AML-193 (cell line): ENCODE data around the gene GRIK1.

Source experiments
- DNase-seq, 2 experiments: peaks; one replicate each; lab custom pipeline; 2025; lab: John Stamatoyannopoulos, UW

GRIK1 gene

GRCh38 chr21:29718081-29718815, 221.5 kb downstream of the GRIK1 start:
- DNase-seq, result no peak

DNA sequence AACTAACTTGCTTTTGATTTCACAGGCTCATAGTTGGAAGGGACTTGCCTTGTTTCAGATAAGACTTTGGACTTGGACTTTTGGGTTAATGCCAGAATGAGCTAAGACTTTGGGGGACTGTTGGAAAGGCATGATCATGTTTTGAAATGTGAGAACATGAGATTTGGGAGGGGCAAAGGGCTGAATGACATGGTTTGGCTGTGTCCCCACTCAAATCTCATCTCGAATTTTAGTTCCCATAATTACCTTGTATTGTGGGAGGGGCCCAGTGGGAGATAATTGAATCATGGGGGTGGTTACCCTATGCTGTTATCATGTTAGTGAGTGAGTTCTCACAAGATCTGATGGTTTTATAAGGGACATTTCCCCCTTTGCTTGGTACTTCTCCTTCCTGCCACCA, 222.1 kb downstream of the GRIK1 start:
- no peak for DNase-seq

DNA sequence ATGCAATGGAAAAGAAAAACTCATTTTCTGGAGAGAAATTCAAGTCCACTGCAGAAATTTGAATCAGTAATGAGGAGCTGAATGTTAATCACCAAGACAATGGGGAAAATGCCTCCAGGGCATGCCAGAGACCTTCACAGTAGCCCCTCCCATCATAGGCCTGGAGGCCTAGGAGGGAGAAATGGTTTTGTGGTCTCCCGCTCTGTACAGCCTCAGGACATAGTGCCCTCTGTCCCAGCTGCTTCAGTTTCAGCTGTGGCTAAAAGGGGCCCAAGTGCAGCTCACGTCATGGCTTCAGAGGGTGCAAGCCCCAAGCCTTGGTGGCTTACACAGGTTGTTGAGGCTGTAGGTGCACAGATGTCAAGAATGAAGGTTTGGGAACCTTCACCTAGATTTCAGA, 223.0 kb downstream of the GRIK1 start:
- DNase-seq, result no peak

DNA sequence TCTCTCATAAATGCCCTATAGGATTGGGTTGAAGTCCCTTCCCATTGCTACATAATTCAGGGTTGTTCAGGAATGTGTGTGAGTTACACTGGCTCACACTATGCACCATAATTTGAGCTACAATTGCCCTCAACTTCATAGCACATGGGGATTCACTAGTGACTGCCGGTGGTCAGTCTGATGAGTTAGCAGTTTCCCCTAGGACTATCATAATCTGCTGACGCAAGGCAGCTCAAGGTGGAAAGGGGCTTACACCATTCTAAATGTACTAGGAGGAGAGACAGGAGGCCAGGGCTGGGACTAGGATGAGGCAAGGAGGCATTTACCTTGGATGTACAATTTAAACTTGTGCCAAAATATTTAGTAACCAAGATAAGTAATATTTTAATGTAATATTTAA, 224.7 kb downstream of the GRIK1 start:
- no peak for DNase-seq

DNA sequence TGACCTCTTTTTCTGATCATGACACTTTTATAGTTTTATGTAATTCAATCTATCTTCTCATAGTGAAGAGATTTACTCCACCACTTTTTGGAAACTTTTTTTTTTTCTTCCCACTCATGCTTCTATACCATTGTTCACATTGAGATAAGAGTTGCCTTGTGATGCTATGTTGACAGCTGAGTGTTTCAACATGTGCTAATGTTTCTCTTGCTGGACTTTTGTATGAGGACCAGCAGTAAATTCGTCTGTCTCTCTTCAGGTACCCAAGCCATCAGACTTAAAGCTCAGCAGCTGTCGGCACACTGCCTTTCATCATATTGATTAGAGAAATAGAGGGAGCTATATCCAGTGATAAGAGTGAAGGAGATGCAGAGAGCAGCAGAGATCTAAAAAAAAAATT, 227.0 kb downstream of the GRIK1 start:
- no peak for DNase-seq

DNA sequence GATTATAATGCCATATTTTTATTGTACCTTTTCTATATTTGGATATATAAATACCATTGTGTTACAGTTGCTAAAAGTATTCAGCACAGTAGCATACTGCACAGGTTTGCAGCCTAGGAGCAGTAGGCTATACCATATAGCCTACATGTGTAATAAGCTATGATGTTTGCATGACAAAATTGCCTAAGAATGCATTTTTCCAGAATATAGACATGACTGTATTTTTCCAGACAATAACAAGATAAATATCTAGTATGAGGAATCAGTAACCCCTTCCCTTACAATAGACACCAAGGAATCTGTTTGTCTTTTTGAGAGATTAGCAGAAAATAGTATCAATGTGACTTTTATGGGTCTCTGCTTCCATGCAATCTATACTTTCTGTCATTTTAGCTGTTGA, 228.6 kb downstream of the GRIK1 start:
- no peak for DNase-seq

GRCh38 chr21:29710498-29710897, 229.3 kb downstream of the GRIK1 start:
- no peak for DNase-seq

DNA sequence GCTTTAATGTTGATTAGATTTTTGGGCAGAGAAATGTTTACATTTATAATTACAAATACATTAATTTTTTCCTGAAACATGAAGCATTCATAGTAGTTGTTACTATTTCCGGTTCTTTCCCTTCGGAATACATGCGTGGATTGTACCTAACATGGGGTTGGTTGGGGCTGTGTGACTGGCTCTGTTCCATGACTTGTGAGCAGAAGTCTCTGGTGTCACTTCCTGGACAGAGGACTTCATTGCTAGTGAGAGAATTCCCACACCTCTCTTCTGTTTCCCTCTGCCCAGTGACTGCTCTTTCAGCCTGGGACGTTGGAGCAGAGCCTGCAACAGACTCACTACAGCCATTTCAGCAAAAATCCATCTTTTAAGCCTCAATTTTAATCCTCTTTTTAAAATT, 231.4 kb downstream of the GRIK1 start:
- no peak for DNase-seq

- no peak for DNase-seq
Measured at GRCh38 chr21:29704719-29705118, 235.1 kb downstream of the GRIK1 start.

- DNase-seq, result no peak
Measured at GRCh38 chr21:29701676-29702075, 238.1 kb downstream of the GRIK1 start.

DNA sequence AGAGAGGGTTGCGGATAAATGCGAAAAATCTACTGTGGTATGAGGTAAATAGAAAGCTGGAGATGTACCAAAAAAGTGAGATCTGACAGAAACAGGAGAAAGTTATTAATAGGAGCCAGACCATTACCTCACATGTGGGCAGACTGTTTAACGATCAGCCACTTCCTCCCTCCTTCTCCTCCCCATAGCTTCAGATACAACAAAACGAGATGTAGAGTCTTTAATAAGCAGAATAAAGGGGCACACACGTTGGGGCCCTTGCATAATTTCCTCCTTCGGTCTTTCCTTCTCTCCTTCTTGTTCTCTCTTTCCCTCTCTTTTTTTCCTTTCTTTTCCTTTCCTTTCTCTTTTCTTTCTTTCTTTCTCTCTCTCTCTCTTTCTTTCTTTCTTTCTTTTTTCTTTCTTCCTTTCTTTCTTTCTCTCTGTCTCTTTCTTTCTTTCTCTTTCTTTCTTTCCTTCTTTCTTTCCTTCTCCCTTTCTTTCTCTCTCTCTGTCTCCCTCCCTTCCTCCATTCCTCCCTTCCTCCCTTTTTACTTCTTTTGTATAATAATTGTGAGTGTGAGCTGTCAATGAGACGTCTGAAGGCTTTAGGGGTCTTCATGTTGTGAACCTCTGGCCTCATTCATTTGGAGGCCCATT, 242.1 kb downstream of the GRIK1 start:
- peak; percentile 32 to 42 for DNase-seq

DNA sequence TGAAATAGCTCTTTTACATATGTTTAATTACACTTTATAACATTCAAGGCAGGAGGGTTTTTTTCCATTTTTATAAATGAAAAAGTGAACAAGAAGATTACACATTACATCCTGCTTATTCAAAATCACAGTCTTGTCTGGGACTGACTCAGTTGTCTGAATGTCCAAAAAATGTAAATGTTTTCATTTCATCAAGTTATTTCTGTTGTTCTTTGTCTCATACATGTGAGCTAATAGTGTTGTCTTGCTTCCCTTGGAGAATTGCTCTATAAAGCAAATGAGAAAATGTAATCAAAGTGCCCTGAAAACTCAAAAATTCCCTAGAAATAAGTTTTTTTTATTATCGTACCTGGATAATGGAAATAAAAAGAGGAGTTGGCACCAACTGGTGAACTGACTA, 242.9 kb downstream of the GRIK1 start:
- no peak for DNase-seq

GRCh38 chr21:29691616-29692491, 247.9 kb downstream of the GRIK1 start:
- no peak for DNase-seq

GRCh38 chr21:29689753-29690152, 250.0 kb downstream of the GRIK1 start:
- no peak for DNase-seq

- no peak for DNase-seq
Measured at GRCh38 chr21:29684106-29684505, 255.7 kb downstream of the GRIK1 start.

DNA sequence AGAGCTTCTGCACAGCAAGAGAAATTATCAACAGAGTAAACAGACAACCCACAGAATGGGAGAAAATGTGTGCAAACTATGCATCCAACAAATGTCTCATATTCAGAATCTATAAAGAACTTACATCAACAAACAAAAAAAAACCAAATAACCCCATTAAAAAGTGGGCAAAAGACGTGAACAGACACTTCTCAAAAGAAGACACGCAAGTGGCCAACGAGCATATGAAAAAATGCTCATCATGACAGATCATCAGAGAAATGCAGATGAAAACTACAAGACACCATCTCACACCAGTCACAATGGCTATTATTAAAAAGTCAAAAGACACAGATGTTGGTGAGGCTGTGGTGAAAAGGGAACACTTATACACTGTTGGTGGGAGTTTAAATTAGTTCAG, 257.0 kb downstream of the GRIK1 start:
- no peak for DNase-seq

DNA sequence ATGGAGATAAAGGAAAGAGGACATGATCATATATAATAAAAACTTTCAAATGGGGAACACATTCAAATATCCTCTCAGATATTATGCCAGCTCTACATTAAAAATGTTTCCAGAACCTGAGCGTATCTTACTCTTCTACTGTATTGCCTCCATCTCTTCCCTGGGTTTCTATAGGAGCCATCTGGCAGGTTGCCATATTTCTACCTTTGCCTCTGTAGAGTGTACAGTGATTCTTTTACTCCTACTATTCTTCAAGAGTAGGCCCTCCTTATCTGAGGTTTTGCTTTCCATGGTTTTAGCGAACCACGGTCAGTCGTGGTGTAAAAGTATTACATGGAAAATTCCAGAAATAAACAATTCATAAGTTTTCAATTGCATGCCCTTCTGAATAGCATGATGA, 259.5 kb downstream of the GRIK1 start:
- DNase-seq, result no peak

DNA sequence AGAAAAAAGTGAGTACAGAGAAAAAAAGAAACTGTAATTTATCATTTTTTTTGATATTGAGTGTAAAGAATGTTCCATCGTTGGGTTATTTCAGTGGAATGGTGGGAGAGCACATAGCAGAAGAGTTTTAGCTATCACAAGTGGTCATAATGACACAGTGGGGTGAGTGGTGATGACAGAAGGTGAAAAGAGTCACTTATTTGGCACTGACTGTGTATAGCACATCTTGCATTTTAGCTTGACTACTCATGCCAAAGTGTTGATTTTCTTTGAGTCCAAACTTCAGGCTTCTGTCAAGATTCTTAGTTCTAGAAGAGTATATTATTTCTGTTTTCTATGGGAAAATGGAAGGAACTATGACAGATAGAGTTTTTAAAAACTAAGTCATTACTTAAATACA, 261.2 kb downstream of the GRIK1 start:
- DNase-seq, result no peak

DNA sequence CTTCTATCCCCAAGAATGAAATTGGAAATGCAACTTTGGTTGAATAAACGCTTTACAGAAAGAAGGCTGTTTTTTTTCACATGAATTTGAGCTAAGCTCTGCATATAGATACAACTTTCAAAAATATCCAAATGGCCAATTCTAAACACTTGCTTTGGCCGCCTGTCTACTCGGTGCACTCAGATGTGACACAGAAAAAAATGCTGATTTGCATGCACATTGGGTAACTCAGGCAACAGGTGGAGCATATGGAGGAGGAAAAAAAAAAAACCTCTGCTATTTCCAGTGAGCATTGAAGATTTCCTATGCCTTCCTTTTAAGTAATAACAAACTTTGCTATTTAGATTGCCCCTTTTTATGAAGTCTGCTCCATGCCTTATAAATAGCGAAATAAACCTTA, 262.5 kb downstream of the GRIK1 start:
- DNase-seq, result no peak

- no peak for DNase-seq
Measured at GRCh38 chr21:29676395-29676794, 263.4 kb downstream of the GRIK1 start.

DNA sequence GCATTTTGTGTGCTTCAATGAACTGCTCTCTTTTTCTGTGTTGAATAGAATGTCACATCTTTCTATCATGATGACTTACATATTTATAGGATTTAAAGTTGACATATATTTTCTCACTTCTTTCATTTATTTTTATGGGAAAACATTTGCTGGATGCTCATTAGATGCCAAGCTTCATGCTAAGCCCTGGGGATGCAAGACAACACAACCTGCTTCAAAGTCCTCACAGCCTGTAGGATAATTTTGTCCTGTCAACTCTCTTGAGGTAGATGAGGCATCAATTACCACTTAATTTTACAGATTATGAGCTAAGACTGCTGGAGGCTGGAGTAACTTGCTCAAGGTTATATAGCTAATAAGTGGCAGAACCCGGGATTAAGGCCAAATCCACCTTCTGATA, 264.3 kb downstream of the GRIK1 start:
- DNase-seq, result no peak

GRCh38 chr21:29674343-29674742, 265.5 kb downstream of the GRIK1 start:
- no peak for DNase-seq

GRCh38 chr21:29673096-29673610, 266.6 kb downstream of the GRIK1 start:
- DNase-seq, result no peak
